RWPE2 (cell line): ENCODE results near the gene ZBTB21.

Source experiments
- ATAC-seq: fragments of 200-7000 bp; cut with Tn5 transposase; 3 replicates; pipeline ENCODE4 v1.9.1; 2021; ENCODE audit warnings: low read depth
- DNase-seq: peaks from one replicate; pipeline ENCODE4 v3.0.0-alpha.2; 2020; ENCODE audit warnings: low spot score
- H3K27ac ChIP-seq: fragments of 450-650 bp; 2 replicates; pipeline ENCODE4 v1.5.1; 2017; ENCODE audit warnings: mild to moderate bottlenecking; ENCODE audit not compliant: poor library complexity, severe bottlenecking
- H3K27me3 ChIP-seq: fragments of 250-450 bp; sonication (Bioruptor Pico); 2 replicates; pipeline ENCODE4 v1.5.1; 2021; ENCODE audit warnings: mild to moderate bottlenecking, moderate library complexity; ENCODE audit not compliant: insufficient read depth, poor library complexity, severe bottlenecking
- H3K36me3 ChIP-seq: fragments of 250-450 bp; sonication (Bioruptor Pico); 2 replicates; pipeline ENCODE4 v1.5.1; 2020; ENCODE audit warnings: low read depth, mild to moderate bottlenecking, moderate library complexity
- H3K4me1 ChIP-seq: fragments of 250-450 bp; sonication (Bioruptor Pico); 2 replicates; pipeline ENCODE4 v1.5.1; 2021; ENCODE audit warnings: mild to moderate bottlenecking, moderate library complexity; ENCODE audit not compliant: insufficient read depth, poor library complexity, severe bottlenecking
- H3K4me3 ChIP-seq: fragments of 250-450 bp; sonication (Bioruptor Pico); 2 replicates; pipeline ENCODE4 v1.5.1; 2021; ENCODE audit warnings: mild to moderate bottlenecking, moderate library complexity; ENCODE audit not compliant: severe bottlenecking
- H3K9me3 ChIP-seq: fragments of 250-450 bp; sonication (Bioruptor Pico); 2 replicates; pipeline ENCODE4 v1.5.1; 2021; ENCODE audit warnings: mild to moderate bottlenecking, moderate library complexity; ENCODE audit not compliant: severe bottlenecking
- TF ChIP-seq, protein P1 (sequence below): fragments of 450-650 bp; IDR thresholded peaks from one replicate; pipeline ENCODE4 v1.5.1; 2017; ENCODE audit warnings: mild to moderate bottlenecking, moderate library complexity; ENCODE audit not compliant: poor library complexity, severe bottlenecking

Gene ZBTB21

DNA sequence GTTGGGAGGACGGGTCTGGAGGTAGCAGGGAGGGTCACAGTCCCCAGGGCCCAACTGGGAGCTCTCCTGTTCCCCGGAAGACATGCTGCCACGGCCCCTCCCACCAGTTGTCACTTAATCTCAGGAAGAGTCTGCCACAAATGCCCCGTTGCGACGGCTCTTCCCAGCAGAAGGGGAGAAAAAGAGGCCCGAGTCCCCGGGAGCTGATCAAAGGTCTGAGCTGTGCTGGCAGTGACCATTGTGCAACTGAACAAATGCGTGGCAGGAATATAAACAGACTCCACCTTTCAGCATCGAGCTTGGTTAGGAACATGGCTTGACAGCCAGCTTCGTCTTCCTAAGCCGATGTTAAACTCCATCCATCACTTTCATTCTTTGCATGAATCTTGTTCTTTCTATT, 27.8 kb upstream of the ZBTB21 start:
- H3K27me3 ChIP-seq: no peaks in the 10 kb centered on the region
- TF ChIP-seq, protein P1, sequence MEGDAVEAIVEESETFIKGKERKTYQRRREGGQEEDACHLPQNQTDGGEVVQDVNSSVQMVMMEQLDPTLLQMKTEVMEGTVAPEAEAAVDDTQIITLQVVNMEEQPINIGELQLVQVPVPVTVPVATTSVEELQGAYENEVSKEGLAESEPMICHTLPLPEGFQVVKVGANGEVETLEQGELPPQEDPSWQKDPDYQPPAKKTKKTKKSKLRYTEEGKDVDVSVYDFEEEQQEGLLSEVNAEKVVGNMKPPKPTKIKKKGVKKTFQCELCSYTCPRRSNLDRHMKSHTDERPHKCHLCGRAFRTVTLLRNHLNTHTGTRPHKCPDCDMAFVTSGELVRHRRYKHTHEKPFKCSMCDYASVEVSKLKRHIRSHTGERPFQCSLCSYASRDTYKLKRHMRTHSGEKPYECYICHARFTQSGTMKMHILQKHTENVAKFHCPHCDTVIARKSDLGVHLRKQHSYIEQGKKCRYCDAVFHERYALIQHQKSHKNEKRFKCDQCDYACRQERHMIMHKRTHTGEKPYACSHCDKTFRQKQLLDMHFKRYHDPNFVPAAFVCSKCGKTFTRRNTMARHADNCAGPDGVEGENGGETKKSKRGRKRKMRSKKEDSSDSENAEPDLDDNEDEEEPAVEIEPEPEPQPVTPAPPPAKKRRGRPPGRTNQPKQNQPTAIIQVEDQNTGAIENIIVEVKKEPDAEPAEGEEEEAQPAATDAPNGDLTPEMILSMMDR: no peak
- DNase-seq: no peak
- ATAC-seq: no peak
- H3K9me3 ChIP-seq: no peaks in the 10 kb centered on the region
- no peaks in the 10 kb centered on the region for H3K36me3 ChIP-seq
- no peak overlapping the region for H3K4me3 ChIP-seq
- peaks cover 14% of the 10 kb centered on the region for H3K4me1 ChIP-seq
- H3K27ac ChIP-seq: no peak overlapping the region

- TF ChIP-seq, protein P1: no peak
- Histone ChIP-seq H3K27me3 (no peaks in the 10 kb centered on the region), H3K36me3 (no peaks in the 10 kb centered on the region), H3K9me3 (no peaks in the 10 kb centered on the region), H3K27ac (no peak overlapping the region), H3K4me3 (no peak overlapping the region), H3K4me1 (peaks cover 14% of the 10 kb centered on the region)
- no peak for DNase-seq
- no peak for ATAC-seq
Observed at GRCh38 chr21:42037516-42037915, 27.4 kb upstream of the ZBTB21 start.

DNA sequence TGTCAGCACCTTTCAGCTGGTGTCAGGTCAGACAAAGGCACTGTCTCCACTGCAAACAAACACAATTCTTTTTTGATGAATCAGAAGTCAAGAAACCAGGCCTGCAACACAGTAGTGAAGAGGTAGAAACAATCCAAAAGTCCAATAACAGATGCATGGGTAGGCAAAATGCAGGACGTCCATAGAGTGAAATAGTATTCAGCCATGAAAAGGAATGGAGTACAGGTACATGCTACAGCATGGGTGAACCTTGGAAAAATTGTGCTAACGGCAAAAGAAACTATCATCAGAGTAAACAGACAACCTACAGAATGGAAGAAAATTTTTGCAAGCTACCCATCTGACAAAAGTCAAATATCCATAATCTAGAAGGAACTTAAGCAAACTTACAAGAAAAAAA, 26.2 kb upstream of the ZBTB21 start:
- H3K36me3 ChIP-seq: no peaks in the 10 kb centered on the region
- no peak for ATAC-seq
- DNase-seq: no peak
- no peak overlapping the region for H3K27ac ChIP-seq
- H3K4me1 ChIP-seq: peaks cover 14% of the 10 kb centered on the region
- no peaks in the 10 kb centered on the region for H3K9me3 ChIP-seq
- no peaks in the 10 kb centered on the region for H3K27me3 ChIP-seq
- TF ChIP-seq, protein P1: no peak
- no peak overlapping the region for H3K4me3 ChIP-seq

GRCh38 chr21:42032968-42033367, 22.8 kb upstream of the ZBTB21 start:
- no peak for ATAC-seq
- H3K4me1 ChIP-seq: no peaks in the 10 kb centered on the region
- TF ChIP-seq, protein P1: no peak
- H3K36me3 ChIP-seq: no peaks in the 10 kb centered on the region
- H3K27ac ChIP-seq: no peak overlapping the region
- no peak for DNase-seq
- H3K27me3 ChIP-seq: no peaks in the 10 kb centered on the region
- H3K4me3 ChIP-seq: no peak overlapping the region
- no peaks in the 10 kb centered on the region for H3K9me3 ChIP-seq

DNA sequence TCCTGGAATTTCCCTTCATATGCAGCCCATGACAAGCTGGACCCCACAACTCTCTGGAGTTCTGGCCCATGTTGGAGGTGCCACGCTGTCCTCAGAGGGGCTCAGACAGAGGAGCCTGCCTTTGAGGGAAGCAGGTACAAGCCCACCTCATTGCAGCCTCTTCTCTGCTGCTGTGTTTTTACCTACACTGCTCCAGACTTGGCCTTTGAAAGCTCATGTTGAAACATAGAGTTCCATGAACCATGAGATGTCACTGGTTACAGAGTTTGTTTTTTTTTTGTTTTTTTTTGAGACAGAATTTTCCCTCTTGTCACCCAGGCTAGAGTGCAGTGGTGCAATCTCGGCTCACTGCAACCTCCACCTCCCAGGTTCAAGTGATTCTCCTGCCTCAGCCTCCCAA, 22.1 kb upstream of the ZBTB21 start:
- H3K9me3 ChIP-seq: no peaks in the 10 kb centered on the region
- no peak for DNase-seq
- no peak overlapping the region for H3K27ac ChIP-seq
- H3K27me3 ChIP-seq: no peaks in the 10 kb centered on the region
- TF ChIP-seq, protein P1: no peak
- H3K36me3 ChIP-seq: no peaks in the 10 kb centered on the region
- no peak for ATAC-seq
- H3K4me3 ChIP-seq: no peak overlapping the region
- no peaks in the 10 kb centered on the region for H3K4me1 ChIP-seq
